GM12878 (cell line): ENCODE measurements around the gene SLC9A8.

Experiments used
- EGR1 ChIP-seq, 2 experiments: IDR thresholded peaks; 1 replicate in 1 of 2; 2 replicates in 1 of 2; pipeline ENCODE4 v1.6.1; 2011 to 2012; ENCODE audit warnings: low read depth in 2 of 2, low read length in 2 of 2, borderline replicate concordance in 1 of 2, mild to moderate bottlenecking in 1 of 2, moderate library complexity in 1 of 2
- ETV6 ChIP-seq, 2 experiments: fragments of 450-650 bp in 1 of 2; IDR thresholded peaks in 1 of 2; conservative IDR thresholded peaks in 1 of 2; 2 replicates each; pipeline ENCODE4 v1.6.1; 2014; ENCODE audit warnings: antibody characterized with exemption in 1 of 2, borderline replicate concordance in 1 of 2, low read depth in 1 of 2, mild to moderate bottlenecking in 1 of 2, moderate library complexity in 1 of 2
- POLR2A ChIP-seq: IDR thresholded peaks from 2 replicates; pipeline ENCODE4 v1.6.1; 2011; ENCODE audit warnings: low read depth, mild to moderate bottlenecking, low read length
- TF ChIP-seq, protein P1 (sequence below), 3 experiments: IDR thresholded peaks in 2 of 3; conservative IDR thresholded peaks in 1 of 3; 2 replicates each; pipeline ENCODE4 v1.5.1; 2011; ENCODE audit warnings: low read depth in 3 of 3, low read length in 3 of 3, mild to moderate bottlenecking in 3 of 3, control low read depth in 2 of 3, moderate library complexity in 2 of 3, inconsistent platforms in 1 of 3, mixed read lengths in 1 of 3; ENCODE audit not compliant: control insufficient read depth in 2 of 3, insufficient read depth in 1 of 3; ENCODE audit errors: extremely low read depth in 1 of 3

DNA sequence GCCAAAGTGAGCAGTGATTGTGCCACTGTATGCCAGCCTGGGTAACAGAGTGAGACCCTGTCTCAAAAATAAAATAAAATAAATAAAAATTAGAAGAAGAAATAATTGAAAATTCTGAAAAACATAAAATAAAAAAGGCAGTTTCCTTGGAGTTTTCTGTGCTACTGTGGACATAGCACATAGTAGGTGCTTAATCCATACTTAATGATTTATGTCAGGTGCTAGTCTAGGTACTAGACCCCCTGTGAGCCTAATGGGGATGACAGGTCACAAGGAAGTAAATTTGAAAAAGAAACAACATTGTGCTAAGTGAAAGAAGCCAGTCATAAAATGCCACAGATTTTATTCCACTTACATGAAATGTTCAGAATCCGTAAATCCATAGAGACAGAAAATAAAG, 9.2 kb upstream of the SLC9A8 start:
- no peak for TF ChIP-seq ETV6 (conservative IDR thresholded peaks at IDR 0.05 in 1 of 2, IDR thresholded peaks at IDR 0.05 in 1 of 2; ENCODE audit: borderline replicate concordance in 1 of 2, low read depth in 1 of 2)
- no peak for TF ChIP-seq EGR1 (IDR thresholded peaks at IDR 0.05; ENCODE audit: borderline replicate concordance in 1 of 2, low read depth in 2 of 2, low read length in 2 of 2)
- no peak for TF ChIP-seq POLR2A
- TF ChIP-seq, protein P1, sequence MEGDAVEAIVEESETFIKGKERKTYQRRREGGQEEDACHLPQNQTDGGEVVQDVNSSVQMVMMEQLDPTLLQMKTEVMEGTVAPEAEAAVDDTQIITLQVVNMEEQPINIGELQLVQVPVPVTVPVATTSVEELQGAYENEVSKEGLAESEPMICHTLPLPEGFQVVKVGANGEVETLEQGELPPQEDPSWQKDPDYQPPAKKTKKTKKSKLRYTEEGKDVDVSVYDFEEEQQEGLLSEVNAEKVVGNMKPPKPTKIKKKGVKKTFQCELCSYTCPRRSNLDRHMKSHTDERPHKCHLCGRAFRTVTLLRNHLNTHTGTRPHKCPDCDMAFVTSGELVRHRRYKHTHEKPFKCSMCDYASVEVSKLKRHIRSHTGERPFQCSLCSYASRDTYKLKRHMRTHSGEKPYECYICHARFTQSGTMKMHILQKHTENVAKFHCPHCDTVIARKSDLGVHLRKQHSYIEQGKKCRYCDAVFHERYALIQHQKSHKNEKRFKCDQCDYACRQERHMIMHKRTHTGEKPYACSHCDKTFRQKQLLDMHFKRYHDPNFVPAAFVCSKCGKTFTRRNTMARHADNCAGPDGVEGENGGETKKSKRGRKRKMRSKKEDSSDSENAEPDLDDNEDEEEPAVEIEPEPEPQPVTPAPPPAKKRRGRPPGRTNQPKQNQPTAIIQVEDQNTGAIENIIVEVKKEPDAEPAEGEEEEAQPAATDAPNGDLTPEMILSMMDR (IDR thresholded peaks at IDR 0.05 in 2 of 3, conservative IDR thresholded peaks at IDR 0.05 in 1 of 3; ENCODE audit: control insufficient read depth in 2 of 3, extremely low read depth in 1 of 3, insufficient read depth in 1 of 3, low read depth in 3 of 3, low read length in 3 of 3): no peak
